Measurements from ENCODE around the gene IFT88. TPM values are rescaled to one million over a fixed set of nuclear protein-coding genes. Genes with fewer than 3 reads are reported as not detected.

Gene IFT88
- total RNA-seq, 2 experiments from 2014 or later: 6.1 to 8.1 TPM

Other genes starting within 250 kb of the IFT88 start
- 10 to 100 TPM; 20.1 to 22.8 TPM for gene CRYL1, start 41.3 kb upstream of the IFT88 start, total RNA-seq
- not detected for gene IL17D, start 136.5 kb downstream of the IFT88 start, total RNA-seq
- 1 to 10 TPM; 7.9 TPM for gene EEF1AKMT1, start 206.8 kb downstream of the IFT88 start, total RNA-seq